SIG-M5 treated with dmso at 0.1 percent for 504 hours (cell line): ENCODE measurements around the gene TRABD2A.
"Not testable (repeated sequence)": the region's sequence is repeated elsewhere in the genome, so short reads cannot be mapped to it uniquely, and the experiment has no call there.

Experiments used
- DNase-seq: peaks from one replicate; lab custom pipeline; 2025; ENCODE audit not compliant: unreplicated experiment; lab: John Stamatoyannopoulos, UW

The TRABD2A gene, protein sequence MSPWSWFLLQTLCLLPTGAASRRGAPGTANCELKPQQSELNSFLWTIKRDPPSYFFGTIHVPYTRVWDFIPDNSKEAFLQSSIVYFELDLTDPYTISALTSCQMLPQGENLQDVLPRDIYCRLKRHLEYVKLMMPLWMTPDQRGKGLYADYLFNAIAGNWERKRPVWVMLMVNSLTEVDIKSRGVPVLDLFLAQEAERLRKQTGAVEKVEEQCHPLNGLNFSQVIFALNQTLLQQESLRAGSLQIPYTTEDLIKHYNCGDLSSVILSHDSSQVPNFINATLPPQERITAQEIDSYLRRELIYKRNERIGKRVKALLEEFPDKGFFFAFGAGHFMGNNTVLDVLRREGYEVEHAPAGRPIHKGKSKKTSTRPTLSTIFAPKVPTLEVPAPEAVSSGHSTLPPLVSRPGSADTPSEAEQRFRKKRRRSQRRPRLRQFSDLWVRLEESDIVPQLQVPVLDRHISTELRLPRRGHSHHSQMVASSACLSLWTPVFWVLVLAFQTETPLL

GRCh38 chr2:84880645-84881521 lies at the start of gene TRABD2A:
TRABD2A (minus strand) TSS chr2:84881084; CDS start chr2:84881039, 45 bp downstream.
- DNase-seq = no peak

DNA sequence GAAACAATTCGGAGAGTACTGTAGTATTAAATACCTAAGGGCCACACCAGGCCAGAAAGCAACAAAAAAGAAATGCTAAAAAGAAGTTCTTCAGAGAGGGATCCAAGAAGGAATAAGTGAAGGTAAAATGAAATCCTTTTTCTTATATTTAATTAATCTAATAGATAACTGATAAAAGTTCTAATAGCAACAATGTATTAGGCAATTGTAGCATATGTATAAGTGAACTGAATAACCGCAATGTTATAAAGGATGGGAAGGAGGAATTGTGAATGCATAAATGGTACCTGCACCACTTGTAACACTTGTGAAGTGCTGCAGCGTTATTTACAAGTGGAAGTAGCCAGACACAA lies 46.4 kb upstream of the TRABD2A start:
- DNase-seq = no peak

DNA sequence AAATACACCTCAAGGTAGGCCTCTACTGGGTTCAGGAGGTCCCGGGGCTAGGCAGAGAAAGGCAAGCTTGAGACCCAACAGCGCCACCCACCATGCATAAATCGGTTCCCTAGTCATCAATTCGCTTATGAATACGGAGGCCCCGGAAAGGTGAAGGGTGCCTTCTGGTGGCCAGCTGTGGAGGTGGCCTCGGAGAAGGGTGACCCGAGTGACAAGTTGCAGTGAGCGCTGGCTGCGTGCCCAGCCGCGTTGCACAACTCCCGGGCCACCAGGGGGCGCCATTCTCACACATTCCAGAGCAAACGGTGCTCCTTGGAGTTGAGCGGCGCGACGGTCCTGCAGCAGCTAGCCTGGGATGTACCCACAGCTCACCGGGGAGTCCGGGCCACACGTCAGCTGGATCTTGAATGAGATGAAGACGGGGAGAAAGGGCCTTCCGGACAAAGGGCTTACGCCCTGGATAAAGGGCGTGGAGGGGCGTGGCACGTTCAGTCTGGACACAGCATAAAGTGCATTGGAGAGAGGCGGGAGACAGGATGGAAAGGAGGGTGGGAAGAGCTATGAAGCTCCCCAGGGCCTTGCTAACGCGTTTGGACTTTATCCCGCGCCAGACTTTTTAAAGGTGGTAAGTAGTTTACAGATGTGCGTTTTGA lies 45.0 kb upstream of the TRABD2A start:
- DNase-seq = peak; percentile 95

DNA sequence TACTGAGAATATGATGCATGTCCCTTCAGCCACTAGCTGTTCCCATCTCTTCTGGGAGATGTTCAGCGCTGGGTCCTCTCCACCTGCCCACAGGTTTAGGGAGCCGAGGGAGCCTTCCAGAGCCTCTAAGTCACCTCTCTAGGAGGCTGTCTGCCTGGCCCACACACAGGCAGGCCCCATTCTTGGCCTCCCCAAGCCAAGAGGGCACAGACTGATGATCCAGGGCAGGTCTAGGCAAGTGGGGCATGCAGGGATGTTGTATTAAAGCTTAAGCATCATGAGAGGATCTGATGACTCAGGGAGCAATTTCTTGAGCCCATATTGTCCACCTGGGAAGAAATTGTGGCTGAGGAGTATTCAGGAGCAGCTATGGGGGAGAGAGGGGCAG lies 44.4 kb upstream of the TRABD2A start:
- DNase-seq = no peak

- no peak for DNase-seq
Observed at GRCh38 chr2:84924173-84925106, 43.6 kb upstream of the TRABD2A start.

- DNase-seq = no peak
Observed at GRCh38 chr2:84923009-84923408, 42.1 kb upstream of the TRABD2A start.

- peak; percentile 36 for DNase-seq
Observed at GRCh38 chr2:84919885-84920580, 39.1 kb upstream of the TRABD2A start.

DNA sequence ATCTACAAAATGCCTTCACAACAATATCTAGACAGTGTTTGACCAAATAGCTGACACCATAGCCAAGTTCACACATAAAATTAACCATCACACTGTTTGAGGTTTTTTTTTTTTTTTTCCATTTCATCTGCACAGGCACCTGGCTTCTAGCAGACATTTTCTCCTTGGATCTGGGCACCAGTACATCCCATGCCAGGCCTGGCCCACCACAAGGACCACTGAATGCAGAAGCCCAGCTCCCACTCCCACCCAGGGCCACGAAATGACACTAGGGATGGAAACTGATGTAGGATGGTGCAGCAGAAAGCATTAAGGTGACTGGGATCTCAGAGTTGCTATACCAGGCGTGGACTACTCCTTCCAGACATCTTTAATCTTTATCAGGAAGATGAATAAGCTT lies 37.5 kb upstream of the TRABD2A start:
- no peak for DNase-seq

GRCh38 chr2:84917821-84918220 lies 36.9 kb upstream of the TRABD2A start:
- not testable (repeated sequence) for DNase-seq

- DNase-seq = not testable (repeated sequence)
Observed at GRCh38 chr2:84915675-84916074, 34.8 kb upstream of the TRABD2A start.

DNA sequence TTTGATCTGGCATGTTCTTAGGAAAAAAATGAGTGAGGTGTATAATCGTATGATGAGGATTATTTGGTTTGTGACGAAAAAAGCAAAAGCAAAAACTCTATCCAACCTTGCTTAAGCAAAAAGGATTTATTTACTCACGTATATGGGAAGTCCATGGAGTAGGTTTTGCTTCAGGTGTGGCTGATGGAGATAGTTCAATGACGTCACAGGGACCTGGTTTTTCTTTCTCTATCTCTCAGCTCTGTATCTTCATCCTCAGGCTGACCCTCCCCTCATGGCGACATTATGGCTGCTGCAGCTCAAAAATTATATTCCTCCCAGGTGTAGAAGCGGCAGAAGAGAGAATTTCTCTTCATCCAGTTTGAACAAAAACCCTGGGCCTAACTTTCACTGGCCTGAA lies 33.5 kb upstream of the TRABD2A start:
- no peak for DNase-seq

DNA sequence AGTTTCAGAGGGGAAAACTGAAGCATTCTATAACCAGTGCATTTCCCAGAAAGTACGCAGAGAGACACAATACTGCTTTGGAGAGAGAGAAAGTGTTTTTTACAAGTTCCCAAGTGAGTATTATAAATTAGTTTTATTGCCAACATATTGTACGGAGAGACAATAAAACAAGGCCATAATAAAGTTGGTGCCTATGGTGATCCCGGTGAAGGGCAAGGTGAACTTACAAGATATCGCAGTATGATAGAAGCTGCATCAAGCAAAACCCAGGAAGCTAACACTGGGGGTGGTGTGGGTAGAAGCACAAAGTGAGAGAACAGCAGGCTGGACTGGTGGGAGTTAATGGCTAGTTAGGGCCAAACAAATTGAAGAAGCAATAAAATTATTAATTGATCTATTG lies 32.1 kb upstream of the TRABD2A start:
- no peak for DNase-seq

DNA sequence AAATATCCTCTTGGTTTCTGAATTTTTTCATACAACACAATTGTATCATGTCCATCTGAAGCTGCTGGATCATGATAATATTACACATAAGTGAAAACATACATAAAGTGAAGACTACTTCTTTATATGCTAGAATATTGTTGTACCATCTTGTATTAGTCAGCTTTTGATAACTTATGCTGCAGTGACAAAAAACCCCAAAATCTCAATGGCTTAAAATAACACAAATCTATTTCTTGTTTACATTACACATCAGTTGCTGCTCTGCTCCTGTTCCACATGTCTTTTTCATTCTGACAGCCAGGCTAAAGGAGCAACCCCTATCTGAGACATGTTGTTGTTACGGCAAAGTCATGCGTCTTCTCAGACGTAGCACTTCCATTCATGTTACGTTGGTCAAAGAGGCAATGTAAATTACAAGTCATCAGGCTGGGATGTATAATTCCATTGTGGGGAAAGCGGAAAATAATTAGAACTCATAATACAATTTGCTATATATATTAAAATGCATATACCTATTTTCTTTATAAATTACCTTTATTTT lies 30.3 kb upstream of the TRABD2A start:
- no peak for DNase-seq

- DNase-seq = no peak
Observed at GRCh38 chr2:84908948-84909713, 28.2 kb upstream of the TRABD2A start.

- peak; percentile 97 for DNase-seq
Observed at GRCh38 chr2:84906900-84907714, 26.2 kb upstream of the TRABD2A start.

GRCh38 chr2:84906108-84906899 lies 25.4 kb upstream of the TRABD2A start:
- DNase-seq = peak; percentile 21
